Measurements from ENCODE around the gene WNT7B. TPM values are rescaled to one million over a fixed set of nuclear protein-coding genes. Genes with fewer than 3 reads are reported as not detected.

The WNT7B gene
- total RNA-seq, 1 experiment from 2014 or later, result 66.9 TPM

DNA sequence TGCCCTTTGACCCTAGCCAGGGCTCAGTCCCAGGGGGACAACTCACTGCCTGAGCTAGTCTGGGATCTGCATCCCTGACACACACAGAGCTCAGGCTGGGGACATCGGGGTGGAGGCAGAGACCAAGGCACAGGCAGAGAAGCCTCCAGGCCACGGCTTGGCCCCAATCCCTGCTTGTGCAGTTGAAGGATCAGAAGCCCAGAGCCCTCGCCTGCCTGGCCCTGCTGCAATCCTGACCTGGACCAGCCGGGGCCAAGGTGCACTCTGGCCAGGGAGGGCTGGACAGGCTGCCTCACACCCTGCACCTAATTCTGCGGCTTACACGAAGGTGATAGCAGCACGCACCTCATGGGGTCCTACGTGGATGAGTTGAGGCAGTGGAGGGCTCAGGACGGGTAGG is 34.6 kb downstream of the WNT7B start:
- no peaks in the 10 kb centered on the region for H3K36me3 ChIP-seq (ENCODE audit: low read depth)
- H3K27me3 ChIP-seq (ENCODE audit: insufficient read depth, low read depth), result no peaks in the 10 kb centered on the region
- CTCF ChIA-PET, result no interaction called here
- DNase-seq, result no peak
- H3K27ac ChIP-seq, result no peak overlapping the region
- no TSS peak for BruUV-seq (replicated peaks)
- H3K4me3 ChIP-seq, result no peak overlapping the region
- no peak for TF ChIP-seq EZH2 (IDR thresholded peaks at IDR 0.05; ENCODE audit: low read depth)
- TF ChIP-seq, protein P1, sequence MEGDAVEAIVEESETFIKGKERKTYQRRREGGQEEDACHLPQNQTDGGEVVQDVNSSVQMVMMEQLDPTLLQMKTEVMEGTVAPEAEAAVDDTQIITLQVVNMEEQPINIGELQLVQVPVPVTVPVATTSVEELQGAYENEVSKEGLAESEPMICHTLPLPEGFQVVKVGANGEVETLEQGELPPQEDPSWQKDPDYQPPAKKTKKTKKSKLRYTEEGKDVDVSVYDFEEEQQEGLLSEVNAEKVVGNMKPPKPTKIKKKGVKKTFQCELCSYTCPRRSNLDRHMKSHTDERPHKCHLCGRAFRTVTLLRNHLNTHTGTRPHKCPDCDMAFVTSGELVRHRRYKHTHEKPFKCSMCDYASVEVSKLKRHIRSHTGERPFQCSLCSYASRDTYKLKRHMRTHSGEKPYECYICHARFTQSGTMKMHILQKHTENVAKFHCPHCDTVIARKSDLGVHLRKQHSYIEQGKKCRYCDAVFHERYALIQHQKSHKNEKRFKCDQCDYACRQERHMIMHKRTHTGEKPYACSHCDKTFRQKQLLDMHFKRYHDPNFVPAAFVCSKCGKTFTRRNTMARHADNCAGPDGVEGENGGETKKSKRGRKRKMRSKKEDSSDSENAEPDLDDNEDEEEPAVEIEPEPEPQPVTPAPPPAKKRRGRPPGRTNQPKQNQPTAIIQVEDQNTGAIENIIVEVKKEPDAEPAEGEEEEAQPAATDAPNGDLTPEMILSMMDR (conservative IDR thresholded peaks at IDR 0.05), result no peak
- H3K79me2 ChIP-seq (ENCODE audit: low read depth), result peaks cover 78% of the 10 kb centered on the region
- no peaks in the 10 kb centered on the region for H3K4me1 ChIP-seq (replicated peaks; ENCODE audit: insufficient read depth)
- no peak overlapping the region for H2AFZ ChIP-seq
- no peaks in the 10 kb centered on the region for H3K9me2 ChIP-seq (ENCODE audit: insufficient read depth)
- no peak overlapping the region for H3K4me2 ChIP-seq
- H4K20me1 ChIP-seq (ENCODE audit: insufficient read depth), result peaks cover 97% of the 10 kb centered on the region
- intact Hi-C loops (cut with micrococcal nuclease; ENCODE audit: unreplicated experiment), result no loop called here
- H3K9me3 ChIP-seq (ENCODE audit: insufficient read depth, low read depth), result no peaks in the 10 kb centered on the region
- peaks cover 25% of the 10 kb centered on the region for H3F3A ChIP-seq (ENCODE audit: insufficient read depth, low read depth)
- POLR2A ChIA-PET (ENCODE audit: unreplicated experiment), result no interaction called here

- CTCF ChIA-PET, result no interaction called here
- POLR2A ChIA-PET (ENCODE audit: unreplicated experiment), result interaction anchor here (0.7 to 0.9 kb wide), 2 partner anchors 17 to 657 kb away, joined by 3 read pairs; no protein-coding TSS in a partner anchor
- Histone ChIP-seq H3K4me3 (no peak overlapping the region), H2AFZ (no peak overlapping the region), H3K9me3 (ENCODE audit: insufficient read depth, low read depth) (no peaks in the 10 kb centered on the region), H3K79me2 (ENCODE audit: low read depth) (peaks cover 80% of the 10 kb centered on the region), H3K4me1 (replicated peaks; ENCODE audit: insufficient read depth) (peaks cover 25% of the 10 kb centered on the region), H3K27me3 (ENCODE audit: insufficient read depth, low read depth) (no peaks in the 10 kb centered on the region), H3F3A (ENCODE audit: insufficient read depth, low read depth) (peaks cover 43% of the 10 kb centered on the region), H3K27ac (no peak overlapping the region), H4K20me1 (ENCODE audit: insufficient read depth) (peaks cover 94% of the 10 kb centered on the region), H3K36me3 (ENCODE audit: low read depth) (no peaks in the 10 kb centered on the region; the same call in 1 of the 2 replicates), H3K4me2 (no peak overlapping the region), H3K9me2 (ENCODE audit: insufficient read depth) (no peaks in the 10 kb centered on the region)
- BruUV-seq (replicated peaks), result no TSS peak
- TF ChIP-seq, protein P1 (conservative IDR thresholded peaks at IDR 0.05), result no peak
- TF ChIP-seq EZH2 (IDR thresholded peaks at IDR 0.05; ENCODE audit: low read depth), result no peak
- no peak for DNase-seq
- intact Hi-C loops (cut with micrococcal nuclease; ENCODE audit: unreplicated experiment), result no loop called here
Observed at GRCh38 chr22:45938913-45939312, 38.0 kb downstream of the WNT7B start.

GRCh38 chr22:45937960-45938359 is 39.0 kb downstream of the WNT7B start:
- Histone ChIP-seq H3K27ac (no peak overlapping the region), H4K20me1 (ENCODE audit: insufficient read depth) (peaks cover 94% of the 10 kb centered on the region), H3K4me2 (no peak overlapping the region), H3K9me2 (ENCODE audit: insufficient read depth) (no peaks in the 10 kb centered on the region), H3K27me3 (ENCODE audit: insufficient read depth, low read depth) (no peaks in the 10 kb centered on the region), H3K79me2 (ENCODE audit: low read depth) (peaks cover 85% of the 10 kb centered on the region), H3F3A (ENCODE audit: insufficient read depth, low read depth) (peaks cover 46% of the 10 kb centered on the region), H3K36me3 (ENCODE audit: low read depth) (peaks cover 3% of the 10 kb centered on the region; the same call in 1 of the 2 replicates), H3K4me3 (no peak overlapping the region), H2AFZ (no peak overlapping the region), H3K4me1 (replicated peaks; ENCODE audit: insufficient read depth) (peaks cover 33% of the 10 kb centered on the region), H3K9me3 (ENCODE audit: insufficient read depth, low read depth) (no peaks in the 10 kb centered on the region)
- intact Hi-C loops (cut with micrococcal nuclease; ENCODE audit: unreplicated experiment), result no loop called here
- ChIA-PET CTCF (no interaction called here), POLR2A (ENCODE audit: unreplicated experiment) (no interaction called here)
- TF ChIP-seq, protein P1 (conservative IDR thresholded peaks at IDR 0.05), result no peak
- TF ChIP-seq EZH2 (IDR thresholded peaks at IDR 0.05; ENCODE audit: low read depth), result no peak
- no TSS peak for BruUV-seq (replicated peaks)
- DNase-seq, result no peak

All from PC-9 (cell line).